Activated naive CD4-positive, alpha-beta T cell treated with anti-CD3 and anti-CD28 coated beads for 36 hours (primary cell): Measurements from ENCODE around the gene DNAL1. TPM values are rescaled to one million over a fixed set of nuclear protein-coding genes. Genes with fewer than 3 reads are reported as not detected.

Experiments used
- CTCF ChIA-PET: fragments of 350-600 bp; sonication (Branson Sonifier 250); formaldehyde crosslinking; loops from one replicate; lab custom pipeline; 2021; ENCODE audit warnings: antibody characterized with exemption; lab: Charles Lee
- DNase-seq: peaks from one replicate; pipeline ENCODE4 v3.0.0-alpha.2; 2020
- H3K27ac Mint-ChIP-seq: one replicate; pipeline ENCODE4 v1.8.0; 2021; ENCODE audit warnings: mild to moderate bottlenecking, mixed read lengths
- H3K27me3 Mint-ChIP-seq: one replicate; pipeline ENCODE4 v1.8.0; 2021; ENCODE audit warnings: low read depth, mixed read lengths
- H3K36me3 Mint-ChIP-seq: one replicate; pipeline ENCODE4 v1.8.0; 2021; ENCODE audit warnings: low read depth, mixed read lengths
- H3K4me1 Mint-ChIP-seq: one replicate; pipeline ENCODE4 v1.8.0; 2021; ENCODE audit warnings: low read depth, mixed read lengths
- H3K4me3 Mint-ChIP-seq: one replicate; pipeline ENCODE4 v1.8.0; 2021; ENCODE audit warnings: mild to moderate bottlenecking, moderate library complexity, mixed read lengths
- H3K9me3 Mint-ChIP-seq: one replicate; pipeline ENCODE4 v1.8.0; 2021; ENCODE audit warnings: mixed read lengths
- intact Hi-C: fragments of 100-400 bp; cut with micrococcal nuclease; formaldehyde crosslinking; loops from one replicate; pipeline ENCODE4 v1.15.1; 2023
- total RNA-seq, 2 experiments: library from RNA; stranded (reverse); gene quantifications; one replicate each; pipeline ENCODE4 v1.2.3, GENCODE V29; 2021

The DNAL1 gene
- total RNA-seq, 2 experiments from 2014 or later: 4.4 TPM

- Mint-ChIP-seq H3K27me3 (no peaks in the 10 kb centered on the region), H3K4me1 (peaks cover 10% of the 10 kb centered on the region), H3K27ac (peak overlapping the region; percentile 66), H3K36me3 (peaks cover 32% of the 10 kb centered on the region), H3K4me3 (no peak overlapping the region), H3K9me3 (no peaks in the 10 kb centered on the region)
- intact Hi-C loops: no loop called here
- CTCF ChIA-PET: interaction anchor here (0.6 to 1.8 kb wide), 4 partner anchors 8 to 231 kb away, joined by 3 to 7 read pairs (median 4); no protein-coding TSS in a partner anchor
- no peak for DNase-seq
These were observed 75.8 kb downstream of the DNAL1 start for GRCh38 chr14:73720636-73721035.

GRCh38 chr14:73721101-73721821 lies 76.5 kb downstream of the DNAL1 start:
- Mint-ChIP-seq H3K9me3 (no peaks in the 10 kb centered on the region), H3K4me1 (peaks cover 12% of the 10 kb centered on the region), H3K4me3 (no peak overlapping the region), H3K27me3 (no peaks in the 10 kb centered on the region), H3K36me3 (peaks cover 33% of the 10 kb centered on the region), H3K27ac (peak overlapping the region; percentile 66)
- CTCF ChIA-PET: interaction anchor here (1.2 to 1.5 kb wide), 2 partner anchors 31 to 32 kb away, joined by 4 read pairs; no protein-coding TSS in a partner anchor
- intact Hi-C loops: no loop called here
- DNase-seq: no peak

GRCh38 chr14:73722581-73722980 lies 77.8 kb downstream of the DNAL1 start:
- intact Hi-C loops: no loop called here

GRCh38 chr14:73723406-73723796 lies 78.6 kb downstream of the DNAL1 start:
- H3K27me3 Mint-ChIP-seq: no peaks in the 10 kb centered on the region
- H3K4me3 Mint-ChIP-seq: no peak overlapping the region
- CTCF ChIA-PET: interaction anchor here (0.6 to 2.2 kb wide), 2 partner anchors 10 to 20 kb away, joined by 3 to 6 read pairs; no protein-coding TSS in a partner anchor
- H3K4me1 Mint-ChIP-seq: peaks cover 13% of the 10 kb centered on the region
- H3K36me3 Mint-ChIP-seq: peaks cover 36% of the 10 kb centered on the region
- DNase-seq: no peak
- H3K27ac Mint-ChIP-seq: peak overlapping the region; percentile 57
- no peaks in the 10 kb centered on the region for H3K9me3 Mint-ChIP-seq
- intact Hi-C loops: no loop called here

More at GRCh38 chr14:73722581-73722980, 77.8 kb downstream of the DNAL1 start:
- Mint-ChIP-seq H3K4me1 (peaks cover 12% of the 10 kb centered on the region), H3K27me3 (no peaks in the 10 kb centered on the region), H3K4me3 (no peak overlapping the region), H3K27ac (no peak overlapping the region), H3K36me3 (peaks cover 33% of the 10 kb centered on the region), H3K9me3 (no peaks in the 10 kb centered on the region)
- CTCF ChIA-PET: interaction anchor here (0.5 to 2.2 kb wide), 3 partner anchors 11 to 92 kb away, joined by 3 to 6 read pairs (median 4); no protein-coding TSS in a partner anchor
- DNase-seq: no peak

- Mint-ChIP-seq H3K27ac (peak overlapping the region; percentile 57), H3K4me3 (no peak overlapping the region), H3K36me3 (peaks cover 42% of the 10 kb centered on the region), H3K27me3 (no peaks in the 10 kb centered on the region), H3K4me1 (peaks cover 19% of the 10 kb centered on the region), H3K9me3 (no peaks in the 10 kb centered on the region)
- CTCF ChIA-PET: interaction anchor here (0.6 to 2.2 kb wide), 3 partner anchors 9 to 154 kb away, joined by 3 to 6 read pairs (median 3); no protein-coding TSS in a partner anchor
- no peak for DNase-seq
- intact Hi-C loops: no loop called here
These were observed 79.2 kb downstream of the DNAL1 start for GRCh38 chr14:73723797-73724661.

GRCh38 chr14:73724696-73725095 lies 79.9 kb downstream of the DNAL1 start:
- H3K4me1 Mint-ChIP-seq: peaks cover 25% of the 10 kb centered on the region
- no peak for DNase-seq
- no peaks in the 10 kb centered on the region for H3K9me3 Mint-ChIP-seq
- intact Hi-C loops: no loop called here
- H3K27me3 Mint-ChIP-seq: no peaks in the 10 kb centered on the region
- H3K27ac Mint-ChIP-seq: peak overlapping the region; percentile 36
- CTCF ChIA-PET: interaction anchor here (0.8 to 2.2 kb wide), 2 partner anchors 9 to 154 kb away, joined by 3 to 6 read pairs; no protein-coding TSS in a partner anchor
- peaks cover 45% of the 10 kb centered on the region for H3K36me3 Mint-ChIP-seq
- no peak overlapping the region for H3K4me3 Mint-ChIP-seq

- intact Hi-C loops: no loop called here
These were observed 80.6 kb downstream of the DNAL1 start for GRCh38 chr14:73725116-73726024.

GRCh38 chr14:73726025-73726961 lies 81.5 kb downstream of the DNAL1 start:
- no peaks in the 10 kb centered on the region for H3K27me3 Mint-ChIP-seq
- DNase-seq: no peak
- H3K9me3 Mint-ChIP-seq: no peaks in the 10 kb centered on the region
- H3K4me3 Mint-ChIP-seq: no peak overlapping the region
- peaks cover 50% of the 10 kb centered on the region for H3K36me3 Mint-ChIP-seq
- intact Hi-C loops: no loop called here
- H3K27ac Mint-ChIP-seq: peak overlapping the region; percentile 70
- CTCF ChIA-PET: interaction anchor here (0.9 to 9.4 kb wide), 5 partner anchors 17 to 100 kb away, joined by 3 to 126 read pairs (median 80); a partner anchor contains a TSS
- peaks cover 30% of the 10 kb centered on the region for H3K4me1 Mint-ChIP-seq

More at GRCh38 chr14:73725116-73726024, 80.6 kb downstream of the DNAL1 start:
- H3K4me1 Mint-ChIP-seq: peaks cover 28% of the 10 kb centered on the region
- H3K4me3 Mint-ChIP-seq: no peak overlapping the region
- peak overlapping the region; percentile 70 for H3K27ac Mint-ChIP-seq
- peaks cover 50% of the 10 kb centered on the region for H3K36me3 Mint-ChIP-seq
- no peaks in the 10 kb centered on the region for H3K9me3 Mint-ChIP-seq
- CTCF ChIA-PET: interaction anchor here (0.8 to 0.9 kb wide), 2 partner anchors 101 to 155 kb away, joined by 3 read pairs; no protein-coding TSS in a partner anchor
- no peak for DNase-seq
- H3K27me3 Mint-ChIP-seq: no peaks in the 10 kb centered on the region

GRCh38 chr14:73727166-73727565 lies 82.4 kb downstream of the DNAL1 start:
- peaks cover 33% of the 10 kb centered on the region for H3K4me1 Mint-ChIP-seq
- no peaks in the 10 kb centered on the region for H3K9me3 Mint-ChIP-seq
- H3K4me3 Mint-ChIP-seq: no peak overlapping the region
- no peak for DNase-seq
- CTCF ChIA-PET: interaction anchor here (0.6 to 9.4 kb wide), 8 partner anchors 14 to 1352 kb away, joined by 3 to 126 read pairs (median 20); partner anchors contain the start of gene PNMA1
- intact Hi-C loops: no loop called here
- peaks cover 49% of the 10 kb centered on the region for H3K36me3 Mint-ChIP-seq
- H3K27me3 Mint-ChIP-seq: no peaks in the 10 kb centered on the region
- peak overlapping the region; percentile 8 for H3K27ac Mint-ChIP-seq

- intact Hi-C loops: loop anchor here (1.0 kb wide), 6 partner anchors 29 to 309 kb away; partner anchors contain the start of genes COQ6 and FAM161B
- Mint-ChIP-seq H3K9me3 (no peaks in the 10 kb centered on the region), H3K4me3 (no peak overlapping the region), H3K36me3 (peaks cover 41% of the 10 kb centered on the region), H3K27me3 (no peaks in the 10 kb centered on the region), H3K4me1 (peaks cover 24% of the 10 kb centered on the region), H3K27ac (peak overlapping the region; percentile 74)
- CTCF ChIA-PET: interaction anchor here (0.5 to 9.4 kb wide), 30 partner anchors 9 to 162 kb away, joined by 3 to 126 read pairs (median 4); partner anchors contain the start of genes PNMA1, PTGR2 and ZNF410
- DNase-seq: peak; percentile 94
These were observed 84.0 kb downstream of the DNAL1 start for GRCh38 chr14:73728717-73729330.
